Endothelial cell of umbilical vein (primary cell): ENCODE results near the gene HOXC9. TPM values are rescaled to one million over a fixed set of nuclear protein-coding genes. Genes with fewer than 3 reads are reported as not detected.

ENCODE experiments used
- BruUV-seq: library from RNA; stranded (reverse); fragments of 400-500 nt; replicated peaks from 2 replicates; lab custom pipeline; 2021; lab: Mats Ljungman, UMichigan
- CTCF ChIA-PET: fragments of 300-600, 350-600 bp; sonication (Branson Sonifier 250); formaldehyde crosslinking; loops from one replicate; lab custom pipeline; 2021; ENCODE audit warnings: antibody characterized with exemption, inconsistent platforms; lab: Charles Lee
- POLR2A ChIA-PET: fragments of 300-600, 350-600 bp; sonication (Branson Sonifier 250); formaldehyde crosslinking; loops from one replicate; lab custom pipeline; 2021; ENCODE audit warnings: antibody characterized with exemption, inconsistent platforms; lab: Charles Lee
- DNase-seq: peaks from one replicate; pipeline ENCODE4 v3.0.0-alpha.2; 2011; ENCODE audit warnings: low read depth, low spot score
- FAIRE-seq: peaks from 2 replicates; lab custom pipeline; 2011; peaks lifted over from hg19 to GRCh38; lab: Jason Lieb, UNC
- H2AFZ ChIP-seq: 2 replicates; pipeline ENCODE4 v1.6.0; 2012; ENCODE audit warnings: low read depth, low read length, control low read depth, inconsistent platforms
- H3K27ac ChIP-seq: 2 replicates; pipeline ENCODE4 v1.5.1; 2011; ENCODE audit warnings: low read depth, mild to moderate bottlenecking, control low read depth, low read length, moderate library complexity; ENCODE audit not compliant: insufficient read depth
- H3K27me3 ChIP-seq, 2 experiments: 2 replicates each; pipeline versions ENCODE4 v1.6.0 to v1.6.1; 2011; ENCODE audit warnings: low read length in 2 of 2, mixed read lengths in 1 of 2; ENCODE audit not compliant: control insufficient read depth in 2 of 2, insufficient read depth in 2 of 2
- H3K36me3 ChIP-seq, 2 experiments: 2 replicates in 1 of 2; 3 replicates in 1 of 2; pipeline ENCODE4 v1.5.1; 2011; ENCODE audit warnings: low read length in 2 of 2, mild to moderate bottlenecking in 1 of 2, moderate library complexity in 1 of 2; ENCODE audit not compliant: control insufficient read depth in 2 of 2, insufficient read depth in 2 of 2; ENCODE audit errors: extremely low read depth in 1 of 2
- H3K4me1 ChIP-seq: 3 replicates; pipeline ENCODE4 v1.5.1; 2011; ENCODE audit warnings: mild to moderate bottlenecking, low read length; ENCODE audit not compliant: control insufficient read depth, insufficient read depth; ENCODE audit errors: extremely low read depth
- H3K4me2 ChIP-seq: 2 replicates; pipeline ENCODE4 v1.6.1; 2011; ENCODE audit warnings: low read length, control low read depth, mixed read lengths; ENCODE audit not compliant: insufficient read depth
- H3K4me3 ChIP-seq, 3 experiments: fragments of 200-600 bp in 1 of 3; sonication (generic), shearing (Covaris generic) in 1 of 3; replicated peaks in 1 of 3; 2 replicates each; pipeline ENCODE4 v1.5.1; 2011 to 2016; ENCODE audit warnings: control low read depth in 3 of 3, low read length in 3 of 3, mild to moderate bottlenecking in 2 of 3, inconsistent platforms in 1 of 3, low read depth in 1 of 3, moderate library complexity in 1 of 3; ENCODE audit not compliant: insufficient read depth in 1 of 3
- H3K79me2 ChIP-seq: 2 replicates; pipeline ENCODE4 v1.6.0; 2012; ENCODE audit warnings: low read length, inconsistent platforms; ENCODE audit not compliant: control insufficient read depth, insufficient read depth
- H3K9ac ChIP-seq: replicated peaks from 2 replicates; pipeline ENCODE3; 2011; ENCODE audit warnings: low read length, control low read depth; ENCODE audit not compliant: insufficient read depth; ENCODE audit errors: extremely low read depth
- H3K9me1 ChIP-seq: replicated peaks from 3 replicates; pipeline ENCODE4 v1.6.0; 2011; ENCODE audit warnings: mild to moderate bottlenecking, low read length; ENCODE audit not compliant: control insufficient read depth, insufficient read depth; ENCODE audit errors: extremely low read depth
- H3K9me3 ChIP-seq: replicated peaks from 2 replicates; pipeline ENCODE4 v1.5.1; 2012; ENCODE audit warnings: low read length, inconsistent platforms; ENCODE audit not compliant: control insufficient read depth, insufficient read depth
- H4K20me1 ChIP-seq: replicated peaks from 2 replicates; pipeline ENCODE3; 2011; ENCODE audit warnings: mild to moderate bottlenecking, low read length; ENCODE audit not compliant: control insufficient read depth, insufficient read depth; ENCODE audit errors: extremely low read depth
- CTCF ChIP-seq, 2 donors: IDR thresholded peaks; 1 replicate in 1 of 2; 2 replicates in 1 of 2; pipeline ENCODE4 v1.5.1; 2011; ENCODE audit warnings: low read length in 2 of 2, mild to moderate bottlenecking in 2 of 2, moderate library complexity in 2 of 2, control low read depth in 1 of 2, inconsistent platforms in 1 of 2, low read depth in 1 of 2; ENCODE audit not compliant: insufficient read depth in 1 of 2; ENCODE audit errors: extremely low read depth in 1 of 2
- EZH2 ChIP-seq: IDR thresholded peaks from 2 replicates; pipeline ENCODE4 v1.6.1; 2012; ENCODE audit warnings: borderline replicate concordance, low read depth, mild to moderate bottlenecking, moderate library complexity, low read length, inconsistent platforms; ENCODE audit not compliant: severe bottlenecking
- FOS ChIP-seq: IDR thresholded peaks from 2 replicates; pipeline ENCODE4 v1.6.1; 2011; ENCODE audit warnings: mild to moderate bottlenecking, low read length, moderate library complexity, borderline replicate concordance; ENCODE audit not compliant: insufficient read depth
- GATA2 ChIP-seq: IDR thresholded peaks from 2 replicates; pipeline ENCODE4 v1.7.0; 2011; ENCODE audit warnings: low read depth, mild to moderate bottlenecking, moderate library complexity, mixed read lengths, low read length; ENCODE audit not compliant: insufficient read length, insufficient read depth
- JUN ChIP-seq: IDR thresholded peaks from 2 replicates; pipeline ENCODE4 v1.6.1; 2011; ENCODE audit warnings: borderline replicate concordance, low read depth; ENCODE audit not compliant: insufficient read length, insufficient read depth
- MAX ChIP-seq: IDR thresholded peaks from 2 replicates; pipeline ENCODE4 v1.6.1; 2011; ENCODE audit not compliant: insufficient read depth, insufficient read length
- MYC ChIP-seq: IDR thresholded peaks from one replicate; pipeline ENCODE4 v1.6.1; 2011; ENCODE audit warnings: mild to moderate bottlenecking, low read depth, low read length
- POLR2A ChIP-seq: IDR thresholded peaks from 2 replicates; pipeline ENCODE4 v1.6.1; 2012; ENCODE audit warnings: low read depth, mild to moderate bottlenecking, control low read depth, low read length
- POLR2AphosphoS5 ChIP-seq: IDR thresholded peaks from 2 replicates; pipeline ENCODE4 v1.6.1; 2012; ENCODE audit warnings: low read depth, mild to moderate bottlenecking, control low read depth, low read length, moderate library complexity; ENCODE audit not compliant: insufficient read depth
- dilution Hi-C: fragments of 300-500 bp; cut with MboI; formaldehyde crosslinking; loops from one replicate; pipeline ENCODE4 v1.15.0; 2019; ENCODE audit warnings: low sequenced_read_pairs; ENCODE audit not compliant: extremely low pct_ligation_motif_present
- intact Hi-C: fragments of 100-400 bp; cut with micrococcal nuclease; formaldehyde crosslinking; loops from one replicate; pipeline ENCODE4 v1.10.0; 2022
- polyA plus RNA-seq, 4 experiments: library from polyadenylated mRNA; depleted of rRNA in 3 of 4; stranded (reverse) in 3 of 4; unstranded in 1 of 4; fragments of >200 nt; gene quantifications; 2 replicates each; pipeline versions ENCODE4 v1.2.1 to v1.2.3, GENCODE V29; 2011 to 2012; ENCODE audit warnings: missing spikeins in 1 of 4
- total RNA-seq: library from RNA; stranded (reverse); gene quantifications from 2 replicates; pipeline ENCODE4 v1.2.3, GENCODE V29; 2021

HOXC9 gene
- total and polyA plus RNA-seq, 2 donors (not counting 3 experiments of a cell fraction or from before 2014, with no cell fraction given): 0.40 to 0.58 TPM

GRCh38 chr12:53980104-53980801, 19.7 kb upstream of the HOXC9 start:
- H3K9me3 ChIP-seq: no peaks in the 10 kb centered on the region
- no peaks in the 10 kb centered on the region for H3K36me3 ChIP-seq
- dilution Hi-C loops (no loop called here), intact Hi-C loops (no loop called here)
- H2AFZ ChIP-seq: no peak overlapping the region
- FAIRE-seq (no peak), DNase-seq (no peak)
- peaks cover 84 to 91% of the 10 kb centered on the region in 2 experiments for H3K27me3 ChIP-seq
- CTCF ChIA-PET: interaction anchor here (0.8 kb wide), 1 partner anchor 25 kb away, joined by 3 read pairs; no protein-coding TSS in a partner anchor
- no peaks in the 10 kb centered on the region for H4K20me1 ChIP-seq
- H3K79me2 ChIP-seq: no peaks in the 10 kb centered on the region
- H3K9ac ChIP-seq: no peak overlapping the region
- BruUV-seq: no TSS peak
- no peak overlapping the region for H3K27ac ChIP-seq
- no peak for TF ChIP-seq CTCF (IDR thresholded peaks at IDR 0.05; ENCODE audit: extremely low read depth in 1 of 2, insufficient read depth in 1 of 2, low read depth in 1 of 2, low read length in 2 of 2)
- TF ChIP-seq POLR2AphosphoS5: no peak
- no peak for TF ChIP-seq FOS
- TF ChIP-seq JUN: no peak
- TF ChIP-seq GATA2: no peak
- no peak for TF ChIP-seq MAX
- no peak for TF ChIP-seq POLR2A
- no peak for TF ChIP-seq MYC
- no peak for TF ChIP-seq EZH2
- H3K4me1 ChIP-seq: no peaks in the 10 kb centered on the region
- POLR2A ChIA-PET: no interaction called here
- H3K4me3 ChIP-seq: no peak overlapping the region
- no peak overlapping the region for H3K4me2 ChIP-seq
- H3K9me1 ChIP-seq: no peaks in the 10 kb centered on the region
